HepG2 (cell line): ENCODE data around the gene TAS1R1. TPM values are rescaled to one million over a fixed set of nuclear protein-coding genes. Genes with fewer than 3 reads are reported as not detected.

Experiments
- EHMT2 ChIP-seq: fragments of 200-600 bp; sonication (generic); IDR thresholded peaks from 2 replicates; pipeline ENCODE4 v1.7.0; 2017; ENCODE audit warnings: antibody characterized with exemption, low read depth, low read length, borderline replicate concordance
- ETV6 ChIP-seq: sonication (generic); formaldehyde crosslinking; conservative IDR thresholded peaks from 2 replicates; pipeline ENCODE4 v1.4.0; 2020; ENCODE audit warnings: missing genetic modification reagents
- FOXK1 ChIP-seq: sonication (generic); formaldehyde crosslinking; IDR thresholded peaks from 2 replicates; pipeline ENCODE4 v1.4.0; 2020; ENCODE audit warnings: low read depth, missing genetic modification reagents, borderline replicate concordance
- GMEB2 ChIP-seq: IDR thresholded peaks from 2 replicates; pipeline ENCODE4 v1.6.1; 2016; ENCODE audit warnings: missing biosample characterization, missing genetic modification reagents, low read depth
- HNRNPH1 ChIP-seq: fragments of 200-400 bp; formaldehyde crosslinking; optimal IDR thresholded peaks from 2 replicates; pipeline ENCODE3; 2017; ENCODE audit warnings: mild to moderate bottlenecking, low read depth, low read length
- NKX3-1 ChIP-seq: sonication (generic); formaldehyde crosslinking; IDR thresholded peaks from 2 replicates; pipeline ENCODE4 v1.5.0; 2020; ENCODE audit warnings: missing genetic modification reagents
- RAD21 ChIP-seq: fragments of 450-650 bp; formaldehyde crosslinking; IDR thresholded peaks from 2 replicates; pipeline ENCODE4 v1.5.0; 2020; ENCODE audit warnings: mild to moderate bottlenecking
- RXRB ChIP-seq: IDR thresholded peaks from 2 replicates; pipeline ENCODE4 v1.6.1; 2016; ENCODE audit warnings: borderline replicate concordance, missing genetic modification reagents, missing compliant biosample characterization
- SKI ChIP-seq: fragments of 450-650 bp; IDR thresholded peaks from one replicate; pipeline ENCODE4 v1.6.1; 2018; ENCODE audit warnings: mild to moderate bottlenecking; ENCODE audit not compliant: partially characterized antibody
- TMF1 ChIP-seq: sonication (generic); formaldehyde crosslinking; IDR thresholded peaks from 2 replicates; pipeline ENCODE4 v1.8.1; 2022; ENCODE audit warnings: low read depth, missing genetic modification reagents
- ZFY ChIP-seq: sonication (generic); formaldehyde crosslinking; IDR thresholded peaks from 2 replicates; pipeline ENCODE4 v1.4.0; 2020; ENCODE audit warnings: missing genetic modification reagents
- ZNF232 ChIP-seq: sonication (generic); formaldehyde crosslinking; IDR thresholded peaks from 2 replicates; pipeline ENCODE4 v1.4.0; 2020; ENCODE audit warnings: missing genetic modification reagents, borderline replicate concordance
- ZNF605 ChIP-seq: sonication (generic); formaldehyde crosslinking; IDR thresholded peaks from 2 replicates; pipeline ENCODE4 v1.8.0; 2022; ENCODE audit warnings: mild to moderate bottlenecking, missing genetic modification reagents
- polyA plus RNA-seq, 8 experiments: library from polyadenylated mRNA; depleted of rRNA in 3 of 8; stranded (reverse) in 7 of 8; unstranded in 1 of 8; fragments of >200 nt; fragmentation: Illumina TruSeq in 4 of 8; extraction: Trizol in 4 of 8; gene quantifications; 2 replicates each; pipeline versions ENCODE4 v1.2.1 to v1.2.3, GENCODE V29; 2011 to 2016; ENCODE audit warnings: low read depth in 4 of 8, missing spikeins in 1 of 8, mixed read lengths in 1 of 8; ENCODE audit not compliant: insufficient read depth in 1 of 8
- total RNA-seq, 5 experiments: library from RNA; depleted of rRNA; stranded (reverse); fragments of >200 nt; fragmentation: Illumina TruSeq; extraction: Trizol; gene quantifications; 2 replicates each; pipeline ENCODE4 v1.2.3, GENCODE V29; 2016; ENCODE audit warnings: low read depth in 1 of 5

The TAS1R1 gene
- total and polyA plus RNA-seq, 2 of the 13 experiments (the other 11 are each of a cell fraction or from before 2014, with no cell fraction given), result 1.4 to 1.6 TPM

DNA sequence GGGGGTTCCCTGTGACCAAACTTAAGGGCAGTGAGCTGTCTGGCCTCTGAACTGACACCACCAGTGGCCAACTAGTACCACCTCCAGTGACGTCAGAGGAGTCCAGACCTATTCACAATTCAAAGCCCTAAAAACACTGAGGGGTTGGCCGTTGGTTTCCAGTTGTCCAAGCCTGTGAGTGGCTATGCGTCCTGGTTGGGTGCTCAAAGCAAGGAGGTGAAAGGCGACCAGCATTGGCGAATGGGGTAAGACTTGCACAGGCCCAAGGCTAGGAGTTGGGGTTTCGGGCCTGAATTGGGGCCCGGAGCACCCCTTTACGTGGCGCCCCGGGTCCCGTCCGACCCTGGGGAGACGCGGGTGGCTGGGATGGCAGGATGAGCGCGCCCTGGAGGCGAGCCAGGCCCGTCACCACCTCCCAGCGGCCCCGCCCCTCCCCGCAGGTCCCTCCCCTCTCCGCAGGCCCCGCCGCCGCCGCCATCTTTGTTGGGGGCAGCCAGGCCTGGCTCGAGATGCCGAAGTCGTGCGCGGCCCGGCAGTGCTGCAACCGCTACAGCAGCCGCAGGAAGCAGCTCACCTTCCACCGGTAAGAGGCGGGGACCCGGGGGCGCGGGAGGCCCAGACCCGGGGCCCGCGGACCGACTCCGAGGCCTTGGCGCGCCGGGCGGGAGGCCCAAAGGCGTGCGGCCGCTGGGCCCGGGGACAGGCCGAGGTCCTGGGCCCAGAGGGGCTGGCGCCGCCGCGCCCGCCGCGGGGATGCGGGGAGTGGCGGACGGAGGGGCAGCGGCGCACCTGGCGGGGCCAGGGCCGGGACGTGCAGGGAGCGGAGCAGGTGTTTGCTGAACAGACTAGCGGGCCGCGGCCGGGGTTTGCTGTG is 69.8 kb downstream of the TAS1R1 start, which contains the start of gene THAP3 (continued):
- TF ChIP-seq ZFY, result peak; percentile 99
- TF ChIP-seq ZNF605, result no peak
- TF ChIP-seq NKX3-1, result no peak
- 0 out of 2 replicates have a peak, but pooled peaks have one; percentile 26 for TF ChIP-seq ETV6 (CRISPR knock-in tag)
- no peak for TF ChIP-seq ZNF232 (CRISPR knock-in tag)
- TF ChIP-seq HNRNPH1, result no peak
- 0 out of 2 replicates have a peak, but pooled peaks have one; percentile 24 for TF ChIP-seq FOXK1 (CRISPR knock-in tag)
- TF ChIP-seq RAD21 (CRISPR knock-in tag), result peak; percentile 18; the same call in 1 of the 2 replicates
- no peak for TF ChIP-seq TMF1 (CRISPR knock-in tag)
- TF ChIP-seq SKI, result peak; percentile 15
- TF ChIP-seq RXRB, result no peak
- TF ChIP-seq EHMT2, result no peak
- TF ChIP-seq GMEB2, result no peak
